ENCODE results near the gene ZFC3H1.

Gene ZFC3H1

DNA sequence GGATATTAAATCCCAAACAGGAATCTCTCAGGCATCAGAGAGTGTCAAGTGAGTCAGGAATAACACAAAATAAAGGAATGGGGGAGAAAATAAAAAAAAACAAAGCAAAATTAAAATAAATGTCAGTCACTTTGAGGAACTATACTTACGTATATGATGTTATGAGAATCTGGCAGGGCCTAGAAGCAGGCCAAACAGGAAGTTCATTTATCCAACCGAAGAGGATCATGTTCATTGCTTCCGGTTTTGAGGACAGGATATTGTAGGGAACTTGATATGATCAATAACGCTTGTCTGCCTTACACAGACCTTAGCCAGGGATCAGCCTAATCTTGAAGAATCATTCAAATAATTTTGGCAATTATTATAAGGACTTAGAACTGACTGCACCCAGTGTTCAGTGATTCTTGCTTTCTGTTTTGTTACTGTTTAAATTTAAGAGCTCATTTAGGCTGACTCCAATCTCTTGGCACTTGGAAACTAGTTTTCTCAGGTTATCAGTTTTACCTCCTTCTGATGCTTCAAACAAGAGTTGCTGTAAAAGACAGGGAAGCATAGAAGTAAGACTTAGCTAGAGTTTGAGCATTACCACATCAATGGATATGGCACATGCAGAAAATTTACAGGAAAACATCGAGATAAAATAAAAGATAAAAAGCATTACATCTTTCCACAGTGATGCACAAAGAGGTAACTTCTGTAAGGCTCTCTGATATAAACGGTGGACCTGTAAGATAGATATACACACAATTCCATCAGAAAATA lies 53.4 kb downstream of the ZFC3H1 start:
- Histone ChIP-seq H2AFZ (ENCODE audit: low read depth) (no peak overlapping the region), H3K79me2 (ENCODE audit: insufficient read depth, low read depth) (no peaks in the 10 kb centered on the region), H3K27me3 (ENCODE audit: insufficient read depth, low read depth) (no peaks in the 10 kb centered on the region), H3K36me3 (ENCODE audit: insufficient read depth) (peaks cover 28% of the 10 kb centered on the region; the same call in 1 of the 2 replicates), H3K4me1 (ENCODE audit: low read depth, poor library complexity, severe bottlenecking) (no peaks in the 10 kb centered on the region), H3K9ac (no peak overlapping the region), H4K20me1 (ENCODE audit: insufficient read depth) (no peaks in the 10 kb centered on the region), H3K4me3 (IDR thresholded peaks at IDR 0.05; ENCODE audit: insufficient read depth, low read depth, low read length) (no peak overlapping the region), H3K4me2 (no peak overlapping the region), H3K27ac (no peak overlapping the region)
- TF ChIP-seq, protein P1, sequence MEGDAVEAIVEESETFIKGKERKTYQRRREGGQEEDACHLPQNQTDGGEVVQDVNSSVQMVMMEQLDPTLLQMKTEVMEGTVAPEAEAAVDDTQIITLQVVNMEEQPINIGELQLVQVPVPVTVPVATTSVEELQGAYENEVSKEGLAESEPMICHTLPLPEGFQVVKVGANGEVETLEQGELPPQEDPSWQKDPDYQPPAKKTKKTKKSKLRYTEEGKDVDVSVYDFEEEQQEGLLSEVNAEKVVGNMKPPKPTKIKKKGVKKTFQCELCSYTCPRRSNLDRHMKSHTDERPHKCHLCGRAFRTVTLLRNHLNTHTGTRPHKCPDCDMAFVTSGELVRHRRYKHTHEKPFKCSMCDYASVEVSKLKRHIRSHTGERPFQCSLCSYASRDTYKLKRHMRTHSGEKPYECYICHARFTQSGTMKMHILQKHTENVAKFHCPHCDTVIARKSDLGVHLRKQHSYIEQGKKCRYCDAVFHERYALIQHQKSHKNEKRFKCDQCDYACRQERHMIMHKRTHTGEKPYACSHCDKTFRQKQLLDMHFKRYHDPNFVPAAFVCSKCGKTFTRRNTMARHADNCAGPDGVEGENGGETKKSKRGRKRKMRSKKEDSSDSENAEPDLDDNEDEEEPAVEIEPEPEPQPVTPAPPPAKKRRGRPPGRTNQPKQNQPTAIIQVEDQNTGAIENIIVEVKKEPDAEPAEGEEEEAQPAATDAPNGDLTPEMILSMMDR (conservative IDR thresholded peaks at IDR 0.05; ENCODE audit: low read depth, low read length), result no peak

DNA sequence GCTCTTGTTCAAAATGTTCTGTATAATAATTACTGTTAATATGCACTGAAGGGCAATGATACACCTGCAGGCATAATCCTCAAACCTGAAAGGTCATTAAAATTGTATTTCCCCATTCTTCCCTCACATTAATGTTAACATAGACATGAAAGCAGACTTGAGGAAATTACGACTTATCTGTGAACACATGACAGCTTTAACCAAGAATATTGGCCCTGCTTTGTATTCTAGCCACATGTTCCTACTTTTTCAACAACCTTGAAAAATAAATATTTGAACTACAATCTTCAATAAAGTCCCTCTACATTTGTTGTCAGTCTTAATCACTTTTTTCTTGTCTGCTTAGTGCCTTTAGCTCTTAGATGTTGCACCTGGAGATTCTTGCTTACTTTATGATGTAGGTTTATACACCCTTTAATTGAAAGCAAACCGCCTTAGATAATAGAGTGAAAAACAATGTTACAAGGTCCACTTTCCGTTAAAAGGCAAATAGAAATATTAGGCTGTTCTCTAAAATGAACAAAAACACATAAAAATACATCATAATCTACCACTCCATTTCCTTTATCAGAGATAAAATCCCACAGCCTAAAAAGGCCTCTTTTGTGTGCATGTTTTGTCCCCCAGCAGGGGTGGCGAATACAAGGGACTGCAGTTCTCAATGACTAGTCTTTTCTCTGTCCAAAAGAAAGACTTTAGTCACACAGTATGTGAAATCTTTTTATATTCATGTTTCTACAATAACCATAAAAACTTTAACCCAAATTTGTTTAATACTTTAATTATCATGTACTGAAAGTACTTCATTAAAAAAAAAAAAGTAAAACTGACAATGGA lies 55.9 kb downstream of the ZFC3H1 start:
- Histone ChIP-seq H4K20me1 (ENCODE audit: insufficient read depth) (no peaks in the 10 kb centered on the region), H3K4me3 (IDR thresholded peaks at IDR 0.05; ENCODE audit: insufficient read depth, low read depth, low read length) (no peak overlapping the region), H3K36me3 (ENCODE audit: insufficient read depth) (peaks cover 22% of the 10 kb centered on the region; the same call in 1 of the 2 replicates), H3K4me1 (ENCODE audit: low read depth, poor library complexity, severe bottlenecking) (no peaks in the 10 kb centered on the region), H3K27ac (no peak overlapping the region), H3K4me2 (no peak overlapping the region), H3K9ac (no peak overlapping the region), H3K79me2 (ENCODE audit: insufficient read depth, low read depth) (no peaks in the 10 kb centered on the region), H2AFZ (ENCODE audit: low read depth) (no peak overlapping the region), H3K27me3 (ENCODE audit: insufficient read depth, low read depth) (no peaks in the 10 kb centered on the region)
- TF ChIP-seq, protein P1 (conservative IDR thresholded peaks at IDR 0.05; ENCODE audit: low read depth, low read length), result no peak

DNA sequence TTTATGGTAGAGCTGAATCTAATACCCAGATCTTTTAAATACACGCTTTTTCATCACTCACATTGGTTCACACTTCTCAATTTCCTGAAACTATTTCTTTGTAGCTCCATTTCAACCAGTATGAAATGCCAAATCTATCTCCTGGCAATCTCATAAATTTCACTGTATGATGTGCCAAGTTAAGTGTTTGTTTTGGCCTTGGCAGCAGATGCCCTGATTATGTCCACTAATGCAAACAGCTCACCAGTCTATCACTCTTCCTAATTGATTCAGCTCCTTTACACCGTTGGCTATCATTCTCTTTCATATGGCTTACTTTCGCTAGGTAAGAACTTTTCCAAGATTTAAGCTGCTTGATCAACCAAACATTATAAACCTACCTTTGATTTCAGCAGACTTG lies 58.6 kb downstream of the ZFC3H1 start:
- Histone ChIP-seq H3K4me3 (IDR thresholded peaks at IDR 0.05; ENCODE audit: insufficient read depth, low read depth, low read length) (no peak overlapping the region), H3K79me2 (ENCODE audit: insufficient read depth, low read depth) (no peaks in the 10 kb centered on the region), H4K20me1 (ENCODE audit: insufficient read depth) (no peaks in the 10 kb centered on the region), H3K4me2 (no peak overlapping the region), H3K9ac (no peak overlapping the region), H2AFZ (ENCODE audit: low read depth) (no peak overlapping the region), H3K27ac (no peak overlapping the region), H3K36me3 (ENCODE audit: insufficient read depth) (peaks cover 6% of the 10 kb centered on the region; the same call in 1 of the 2 replicates), H3K4me1 (ENCODE audit: low read depth, poor library complexity, severe bottlenecking) (no peaks in the 10 kb centered on the region), H3K27me3 (ENCODE audit: insufficient read depth, low read depth) (no peaks in the 10 kb centered on the region)
- TF ChIP-seq, protein P1 (conservative IDR thresholded peaks at IDR 0.05; ENCODE audit: low read depth, low read length), result no peak

DNA sequence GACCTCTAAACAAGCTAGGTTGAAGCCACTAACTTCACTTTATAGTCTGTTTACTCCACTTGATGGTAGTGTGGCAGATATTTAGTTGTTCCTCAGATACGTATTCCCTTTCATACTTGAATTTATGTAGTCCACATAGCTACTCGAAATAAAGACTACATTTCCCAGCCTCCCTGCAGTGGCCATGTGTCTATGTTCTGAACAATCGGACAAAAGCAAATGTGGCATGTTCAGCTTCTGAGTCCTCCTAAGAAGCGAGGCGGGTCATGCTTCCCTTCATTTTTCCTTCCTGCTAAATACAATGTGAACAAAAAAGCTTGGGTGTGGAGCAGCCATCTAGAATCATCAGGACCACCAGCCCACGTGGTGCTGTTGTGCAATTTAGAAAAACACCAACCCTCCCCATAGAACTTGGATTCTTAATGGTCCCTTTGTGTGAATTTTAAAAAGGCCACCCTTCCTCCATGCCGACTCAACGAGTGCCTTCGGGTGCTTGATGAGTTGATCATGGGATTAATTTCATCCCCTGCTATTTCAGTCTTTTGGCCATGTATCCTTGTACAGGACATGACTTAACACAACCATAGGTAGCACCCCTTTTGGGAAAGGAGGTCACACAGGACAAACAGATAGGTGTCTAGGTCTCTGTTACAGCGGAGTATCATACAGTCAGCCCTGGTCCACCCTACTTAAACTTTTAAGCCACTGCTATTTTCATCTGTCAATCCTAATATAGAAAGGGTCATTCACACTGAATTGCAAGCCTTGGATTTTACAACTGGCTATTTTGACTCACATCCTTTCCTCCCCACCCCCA lies 60.7 kb downstream of the ZFC3H1 start:
- TF ChIP-seq, protein P1 (conservative IDR thresholded peaks at IDR 0.05; ENCODE audit: low read depth, low read length), result no peak
- no peak overlapping the region for H2AFZ ChIP-seq (ENCODE audit: low read depth)
- H4K20me1 ChIP-seq (ENCODE audit: insufficient read depth), result no peaks in the 10 kb centered on the region
- no peaks in the 10 kb centered on the region for H3K4me1 ChIP-seq (ENCODE audit: low read depth, poor library complexity, severe bottlenecking)
- no peaks in the 10 kb centered on the region for H3K79me2 ChIP-seq (ENCODE audit: insufficient read depth, low read depth)
- H3K36me3 ChIP-seq (ENCODE audit: insufficient read depth), result no peaks in the 10 kb centered on the region
- H3K27me3 ChIP-seq (ENCODE audit: insufficient read depth, low read depth), result no peaks in the 10 kb centered on the region
- H3K9ac ChIP-seq, result no peak overlapping the region
- H3K27ac ChIP-seq, result no peak overlapping the region
- H3K4me3 ChIP-seq (IDR thresholded peaks at IDR 0.05; ENCODE audit: insufficient read depth, low read depth, low read length), result no peak overlapping the region
- no peak overlapping the region for H3K4me2 ChIP-seq

Measured in KMS-11 (cell line).